GM11168 (cell line): Measurements from ENCODE around the gene TEX52.

ENCODE experiments used
- in situ Hi-C: fragments of 300-500 bp; cut with MboI; formaldehyde crosslinking; loops from one replicate; pipeline ENCODE4 v1.12.0; 2022; ENCODE audit warnings: low sequenced_read_pairs; ENCODE audit not compliant: unreplicated experiment

Gene TEX52

DNA sequence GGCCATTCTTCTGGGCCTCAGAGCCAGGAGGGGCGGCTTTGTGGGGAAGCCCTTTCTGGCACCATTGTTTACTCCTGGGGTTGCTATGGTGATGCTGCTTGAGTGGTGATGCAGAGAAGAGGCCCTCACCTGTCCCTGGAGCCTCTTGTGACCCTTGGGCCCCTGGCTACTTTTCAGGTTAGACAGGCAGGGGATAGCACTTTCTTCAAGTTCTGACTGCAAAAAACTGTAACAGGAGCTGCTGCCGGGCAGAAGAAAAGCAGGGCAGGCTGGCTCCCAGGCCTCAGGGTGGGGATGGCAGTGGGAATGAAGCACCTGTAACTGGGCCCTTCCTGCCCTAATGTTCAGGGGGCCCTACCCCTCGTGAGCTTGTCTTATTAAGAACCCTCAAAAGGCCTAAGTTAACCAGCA is at the start of gene TEX52:
TSS of gene TEX52 (minus strand) at position 19 of the 411 bp plus-strand sequence. CDS start at position 6, 13 bp downstream.
- in situ Hi-C loops = no loop called here

DNA sequence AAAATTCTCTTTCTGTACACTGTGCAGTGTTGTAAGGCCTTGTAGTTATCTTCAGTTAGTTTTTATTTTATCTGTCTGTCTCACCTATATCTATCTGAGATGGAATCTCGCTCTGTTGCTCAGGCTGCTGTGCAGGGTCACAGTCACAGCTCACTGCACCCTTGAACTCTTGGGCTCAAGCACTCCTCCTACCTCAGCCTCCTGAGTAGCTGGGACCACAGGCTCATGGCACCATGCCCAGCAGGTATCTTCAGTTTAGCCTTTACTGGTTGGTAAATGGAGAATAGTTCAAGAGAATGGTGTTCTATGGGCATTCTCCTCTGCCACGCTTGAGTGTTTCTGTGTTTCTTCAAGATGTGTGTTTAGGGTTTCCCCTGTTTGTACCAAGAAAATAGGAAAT is 47.4 kb upstream of the TEX52 start:
- in situ Hi-C loops = no loop called here

DNA sequence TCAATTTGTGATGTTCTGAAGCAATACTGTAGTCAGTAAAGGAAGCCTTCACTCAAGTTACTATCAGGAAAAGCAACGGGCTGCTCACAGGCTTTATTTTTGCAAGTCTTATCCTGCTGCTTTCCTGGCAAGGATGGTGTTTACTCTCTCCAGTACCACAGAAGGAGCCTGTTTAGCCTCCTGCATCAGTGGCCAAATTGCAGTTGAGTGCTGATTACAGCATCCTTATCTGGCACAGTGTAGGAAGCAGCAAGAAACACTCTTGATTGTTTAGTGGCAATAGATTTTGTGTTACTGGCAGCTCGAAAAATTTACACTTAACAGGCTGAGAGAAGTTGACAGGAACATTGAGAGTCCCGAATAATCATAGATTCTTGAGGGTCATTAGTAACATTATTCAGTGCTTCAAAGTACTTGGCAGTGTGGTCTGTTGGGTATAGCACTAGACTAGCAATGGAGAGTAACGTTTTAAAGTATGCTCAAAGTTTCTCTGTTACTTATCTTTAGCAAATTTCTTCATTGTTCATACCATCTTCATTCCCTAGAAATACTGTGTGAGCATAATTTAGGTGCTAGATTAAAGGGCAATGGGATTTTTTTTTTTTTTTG is 45.5 kb upstream of the TEX52 start:
- in situ Hi-C loops = no loop called here

DNA sequence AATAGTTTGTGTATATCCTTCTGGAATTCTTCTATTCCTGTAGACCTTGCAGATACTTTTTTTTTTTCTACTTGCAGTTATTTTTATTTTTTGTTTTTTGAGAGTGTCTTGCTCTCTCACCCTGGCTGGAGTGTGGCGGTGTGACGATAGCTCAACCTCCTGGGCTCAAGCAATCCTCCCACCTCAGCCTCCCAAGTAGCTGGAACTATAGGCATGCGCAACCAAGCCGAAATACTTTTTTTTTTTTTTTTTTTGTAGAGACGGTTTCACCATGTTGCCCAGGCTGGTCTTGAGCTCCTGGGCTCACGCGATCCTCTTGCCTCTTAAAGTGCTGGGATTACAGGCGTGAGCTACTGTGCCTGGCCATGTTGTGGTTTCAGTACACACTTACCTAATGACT is 43.8 kb upstream of the TEX52 start:
- in situ Hi-C loops = no loop called here

DNA sequence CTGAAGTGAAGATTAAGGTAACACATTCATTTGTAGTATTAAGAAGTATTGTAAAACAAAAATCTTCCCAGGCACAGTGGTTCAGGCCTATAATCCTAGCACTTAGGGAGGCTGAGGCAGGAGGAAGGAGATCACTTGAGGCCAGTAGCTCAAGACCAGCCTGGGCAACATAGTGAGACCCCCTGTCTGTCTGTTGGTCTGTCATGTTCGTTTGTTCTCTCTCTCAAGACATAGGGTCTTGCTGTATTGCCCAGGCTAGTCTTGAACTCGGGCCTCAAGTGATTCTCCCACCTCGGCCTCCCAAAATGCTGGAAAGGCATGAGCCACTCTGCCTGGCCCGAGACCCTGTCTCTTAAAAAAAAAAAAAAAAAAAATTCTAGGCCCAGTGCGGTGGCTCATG is 40.6 kb upstream of the TEX52 start:
- in situ Hi-C loops = no loop called here

DNA sequence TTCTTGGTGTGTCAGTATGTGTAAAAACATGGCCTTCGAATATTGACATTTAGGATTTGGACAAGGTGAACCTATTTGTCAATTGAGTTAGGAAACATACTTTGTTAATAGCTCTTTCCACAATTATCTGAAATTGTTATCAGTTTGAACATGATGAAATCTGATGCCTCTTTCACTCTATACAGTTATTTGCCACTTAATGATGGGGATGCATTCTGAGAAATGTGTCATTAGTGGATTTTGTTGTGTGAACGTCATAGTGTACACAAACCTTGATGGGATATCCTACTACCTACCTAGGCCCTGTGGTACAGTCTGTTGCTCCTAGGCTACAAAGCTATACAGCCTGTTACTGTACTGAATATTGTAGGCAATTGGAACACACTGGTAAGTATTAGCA is 38.7 kb upstream of the TEX52 start:
- in situ Hi-C loops = no loop called here

DNA sequence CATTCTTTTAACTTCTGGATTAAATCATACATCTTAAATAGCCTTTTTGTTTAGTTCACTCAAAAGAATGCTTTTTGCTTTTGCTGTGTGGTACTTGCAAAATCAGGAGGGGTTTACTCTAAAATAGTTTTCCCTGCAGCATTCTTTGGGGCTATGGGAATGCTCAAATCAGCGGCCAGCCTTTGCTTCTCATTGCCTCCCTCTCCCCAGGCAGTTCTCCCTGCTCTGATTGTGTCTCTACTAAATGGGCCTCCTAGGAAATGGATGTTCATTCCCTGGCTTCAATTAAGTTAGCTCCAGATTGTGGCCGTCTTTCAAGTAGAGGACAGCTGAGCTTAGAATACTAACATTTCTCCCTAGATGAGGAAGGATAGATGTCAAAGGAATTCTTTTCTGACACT is 38.2 kb upstream of the TEX52 start:
- in situ Hi-C loops = no loop called here

DNA sequence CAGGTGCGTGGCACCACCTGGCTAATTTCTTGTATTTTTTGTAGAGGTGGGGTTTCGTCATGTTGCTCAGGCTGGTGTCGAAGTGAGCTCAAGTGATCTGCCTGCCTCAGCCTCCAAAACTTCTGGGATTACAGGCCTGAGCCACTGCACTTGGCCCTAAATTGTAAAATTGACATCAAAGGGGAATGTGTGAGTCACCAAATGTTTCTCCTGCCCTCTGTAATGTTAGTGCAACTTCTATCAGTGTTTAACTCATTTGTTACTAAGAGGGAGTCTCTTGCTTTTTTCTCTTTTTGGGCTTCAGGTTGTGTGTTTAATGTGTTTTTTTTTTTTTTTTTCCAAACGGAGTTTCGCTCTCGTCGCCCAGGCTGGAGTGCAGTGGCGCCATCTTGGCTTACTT is 36.2 kb upstream of the TEX52 start:
- in situ Hi-C loops = no loop called here

DNA sequence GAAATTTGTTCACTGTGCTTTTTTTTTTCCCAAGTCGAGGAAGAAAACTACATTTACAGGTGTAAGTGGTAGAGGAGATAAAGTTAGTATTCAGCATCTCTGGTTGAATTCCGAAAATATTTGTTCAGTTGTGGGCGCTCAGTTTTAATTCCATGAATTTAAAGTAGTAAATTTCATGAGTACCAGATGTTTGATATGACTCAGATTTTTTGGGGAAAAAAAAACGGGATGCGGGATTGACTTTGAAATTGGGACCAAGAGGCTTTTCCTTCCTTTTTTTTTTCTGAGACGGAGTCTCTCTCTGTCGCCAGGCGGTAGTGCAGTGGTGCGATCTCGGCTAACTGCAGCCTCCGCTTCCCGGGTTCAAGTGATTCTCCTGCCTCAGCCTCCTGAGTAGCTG is 35.4 kb upstream of the TEX52 start:
- in situ Hi-C loops = no loop called here

DNA sequence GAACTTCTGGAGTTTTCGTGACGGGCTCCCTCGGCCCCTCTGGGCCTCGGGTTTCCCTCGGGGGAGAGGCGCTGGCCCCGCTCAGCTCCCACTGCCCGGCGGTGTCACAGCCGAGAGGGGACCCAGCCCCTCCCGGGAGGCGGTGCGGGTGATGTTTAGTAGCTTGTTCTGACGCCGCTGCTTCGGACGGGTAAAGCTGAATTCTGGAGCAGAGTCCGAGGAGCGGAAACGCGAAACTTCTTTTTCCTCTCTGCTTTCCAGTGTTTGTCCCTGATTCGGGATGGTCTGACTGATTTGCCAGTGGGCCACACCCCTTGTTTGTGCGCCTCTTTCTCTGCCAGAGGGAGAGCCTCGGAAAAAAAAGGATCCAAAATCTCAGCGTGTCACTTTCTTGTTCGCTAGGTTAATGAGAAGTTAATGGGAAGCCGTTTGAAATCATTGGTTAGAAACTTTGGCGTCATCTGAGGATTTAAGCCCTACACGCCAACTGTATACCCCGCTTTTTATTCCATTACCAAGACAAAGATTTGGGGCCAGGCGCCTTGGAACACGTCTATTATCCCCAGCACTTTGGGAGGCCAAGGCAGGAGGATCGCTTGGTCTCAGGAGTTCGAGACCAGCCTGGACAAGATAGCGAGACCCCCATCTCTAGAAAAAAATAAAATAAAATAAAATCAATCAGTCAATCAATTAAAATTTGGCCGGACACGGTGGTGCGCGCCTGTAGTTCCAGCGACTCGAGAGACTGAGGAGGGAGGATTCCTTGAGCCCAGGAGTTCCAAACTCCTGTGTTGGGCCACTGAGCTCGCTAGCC is 34.6 kb upstream of the TEX52 start:
- in situ Hi-C loops = no loop called here

DNA sequence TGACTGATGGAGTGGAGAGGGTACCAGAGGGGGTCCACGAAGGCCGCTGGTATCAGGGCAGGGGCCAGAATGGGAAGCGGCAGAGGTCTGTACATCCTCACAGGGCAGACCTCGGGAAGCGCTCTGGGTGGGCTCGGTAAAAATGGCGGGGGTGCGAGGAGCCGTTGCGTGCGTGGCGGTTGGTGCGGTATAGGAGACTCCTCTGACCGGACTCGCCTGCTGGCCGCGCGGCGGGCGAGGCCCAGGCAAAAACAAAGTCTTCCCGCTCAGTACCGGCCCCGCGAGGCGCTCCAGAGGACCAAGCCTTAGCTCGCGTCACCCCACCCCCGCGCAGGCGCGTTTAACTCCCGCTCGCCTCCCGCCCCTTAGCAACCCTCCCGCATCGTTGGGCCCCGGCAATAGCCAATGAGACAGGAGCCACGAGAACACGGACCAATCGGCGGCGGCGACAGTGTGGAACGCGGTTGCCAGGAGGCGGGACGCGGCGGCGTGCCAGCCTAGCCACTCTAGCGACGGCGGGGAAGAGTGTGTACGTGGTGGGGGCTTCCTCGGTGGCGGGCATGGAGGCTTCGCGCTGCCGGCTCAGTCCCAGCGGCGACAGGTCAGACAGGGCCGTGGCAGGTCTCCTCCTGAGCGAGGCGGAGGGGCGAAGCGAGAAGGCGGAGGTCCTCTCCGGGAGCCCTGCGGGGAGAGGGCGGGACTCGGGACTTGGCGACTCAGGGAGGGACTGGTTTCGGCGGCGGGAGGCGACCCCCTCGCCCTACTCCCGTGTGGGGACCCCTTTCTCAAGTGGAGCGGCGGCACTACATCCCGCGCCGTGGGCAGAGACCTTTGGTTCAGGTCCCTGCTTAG is 33.8 kb upstream of the TEX52 start, which contains the start of gene TULP3:
TSS of gene TULP3 (plus strand) at position 504 of the 852 bp plus-strand sequence. CDS start at position 561, 57 bp downstream.
- in situ Hi-C loops = no loop called here

DNA sequence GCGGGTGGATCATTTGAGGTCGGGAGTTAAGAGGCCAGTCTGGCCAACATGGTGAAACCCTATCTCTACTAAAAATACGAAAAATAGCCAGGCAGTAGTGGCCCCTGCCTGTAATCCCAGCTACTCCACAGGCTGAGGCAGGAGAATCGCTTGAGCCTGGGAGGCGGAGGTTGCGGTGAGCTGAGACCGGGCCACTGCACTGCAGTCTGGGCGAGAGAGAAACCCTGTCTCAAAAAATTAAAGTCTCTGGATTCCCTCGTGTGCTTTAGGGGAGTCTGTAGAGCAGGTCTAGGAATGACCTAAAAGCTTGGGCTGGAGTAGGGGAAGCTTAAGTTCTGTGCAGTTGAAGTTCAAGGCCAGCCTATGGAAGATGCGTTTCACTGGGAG is 33.2 kb upstream of the TEX52 start:
- in situ Hi-C loops = no loop called here

DNA sequence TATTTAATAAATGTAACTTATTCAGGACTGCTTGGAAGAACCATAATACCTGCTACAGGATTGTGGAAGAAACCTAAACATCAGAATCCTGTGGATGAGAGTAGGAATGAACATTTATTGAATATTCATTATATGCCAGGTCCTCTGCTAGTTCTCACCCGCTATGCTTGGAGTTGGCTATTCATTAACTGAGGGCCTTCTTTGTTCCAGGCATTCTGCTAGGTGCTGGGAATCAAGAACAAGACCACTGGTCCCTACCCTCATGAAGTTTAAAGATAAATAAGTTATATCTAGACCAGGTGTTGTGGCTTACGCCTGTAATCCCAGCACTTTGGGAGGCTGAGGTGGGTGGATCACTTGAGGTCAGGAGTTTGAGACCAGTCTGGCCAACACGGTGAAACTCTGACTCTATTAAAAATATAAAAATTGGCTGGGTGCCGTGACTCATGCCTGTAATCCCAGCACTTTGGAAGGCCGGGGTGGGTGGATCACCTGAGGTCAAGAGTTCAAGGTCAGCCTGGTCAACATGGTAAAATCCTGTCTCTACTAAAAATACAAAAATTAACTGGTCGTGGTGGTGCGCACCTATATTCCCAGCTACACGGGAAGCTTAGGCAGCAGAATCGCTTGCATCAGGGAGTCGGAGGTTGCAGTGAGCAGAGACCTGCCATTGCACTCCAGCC is 30.1 kb upstream of the TEX52 start:
- in situ Hi-C loops = loop anchor here (10.0 kb wide), 1 partner anchor 148 kb away; no protein-coding TSS in a partner anchor

DNA sequence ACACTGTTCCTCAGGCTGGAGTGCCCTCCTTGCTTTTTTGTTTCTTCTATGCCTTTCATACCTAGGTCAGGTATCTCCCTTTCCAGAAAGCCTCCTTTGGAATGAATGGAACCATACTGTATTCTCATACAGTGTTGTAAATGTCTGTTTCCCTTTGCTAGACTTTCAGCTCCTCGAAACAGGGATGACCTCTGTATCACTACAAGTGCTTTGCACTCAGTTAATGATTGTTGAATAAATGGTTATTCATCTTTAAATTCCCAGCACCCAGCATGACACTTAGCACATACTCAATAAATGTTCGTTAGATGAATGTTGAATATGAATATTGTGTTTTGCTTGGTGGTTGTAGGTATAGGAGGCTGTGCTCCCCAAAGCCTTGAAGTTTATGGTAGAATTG is 28.0 kb upstream of the TEX52 start:
- in situ Hi-C loops = loop anchor here (10.0 kb wide), 1 partner anchor 150 kb away; no protein-coding TSS in a partner anchor

DNA sequence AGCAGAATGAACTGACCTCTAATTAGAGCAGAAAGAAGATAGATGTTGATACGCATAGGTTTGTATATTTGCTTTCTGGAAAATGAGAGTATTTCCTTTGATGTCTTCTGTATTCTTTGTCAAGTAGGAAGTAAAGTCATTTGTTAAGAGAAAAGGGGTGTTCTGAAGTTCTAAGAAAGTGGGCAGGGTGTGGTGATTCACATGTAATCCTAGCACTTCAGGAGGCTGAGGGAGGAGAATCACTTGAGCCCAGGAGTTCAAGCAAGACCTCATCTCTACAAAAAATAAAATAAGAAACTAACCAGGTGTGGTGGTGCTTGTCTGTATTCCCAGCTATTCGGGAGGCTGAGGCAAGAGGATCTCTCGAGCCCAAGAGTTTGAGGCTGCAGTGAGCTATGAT is 23.0 kb upstream of the TEX52 start:
- in situ Hi-C loops = loop anchor here (10.0 kb wide), 1 partner anchor 155 kb away; no protein-coding TSS in a partner anchor

DNA sequence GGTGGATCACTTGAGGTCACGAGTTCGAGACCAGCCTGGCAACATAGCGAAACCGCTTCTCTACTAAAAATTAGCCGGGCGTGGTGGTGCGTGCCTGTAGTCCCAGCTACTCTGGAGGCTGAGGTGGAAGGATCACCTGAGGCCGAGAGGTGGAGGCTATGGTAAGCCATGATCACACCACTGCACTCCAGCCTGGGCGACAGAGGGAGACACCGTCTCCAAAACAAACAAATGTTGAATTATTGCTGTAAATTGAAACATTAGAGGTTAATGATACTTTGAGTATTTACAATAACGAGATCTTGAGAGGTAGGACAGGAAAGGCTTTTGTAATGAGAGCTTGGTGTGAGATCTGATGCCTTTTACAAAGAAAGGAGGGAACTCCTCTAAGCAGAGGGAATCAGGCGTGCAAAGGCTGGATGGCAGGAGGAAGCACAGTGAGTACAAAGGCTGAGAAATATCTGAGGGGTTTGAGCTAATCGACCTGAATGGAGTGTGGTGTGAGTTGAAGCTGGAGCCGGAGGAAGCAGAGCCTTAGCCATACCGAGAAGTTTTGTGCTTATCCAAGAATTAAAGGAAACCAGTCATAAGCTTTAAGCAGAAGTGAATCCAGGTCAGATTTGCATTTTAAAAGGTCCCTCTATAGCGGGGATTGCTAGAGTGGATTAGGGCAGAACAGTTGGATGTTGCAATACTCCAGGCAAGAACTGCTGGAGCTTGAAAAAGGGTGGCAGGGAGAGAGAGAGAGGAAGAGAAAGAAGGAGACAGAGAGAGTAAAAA is 21.3 kb upstream of the TEX52 start:
- in situ Hi-C loops = no loop called here

DNA sequence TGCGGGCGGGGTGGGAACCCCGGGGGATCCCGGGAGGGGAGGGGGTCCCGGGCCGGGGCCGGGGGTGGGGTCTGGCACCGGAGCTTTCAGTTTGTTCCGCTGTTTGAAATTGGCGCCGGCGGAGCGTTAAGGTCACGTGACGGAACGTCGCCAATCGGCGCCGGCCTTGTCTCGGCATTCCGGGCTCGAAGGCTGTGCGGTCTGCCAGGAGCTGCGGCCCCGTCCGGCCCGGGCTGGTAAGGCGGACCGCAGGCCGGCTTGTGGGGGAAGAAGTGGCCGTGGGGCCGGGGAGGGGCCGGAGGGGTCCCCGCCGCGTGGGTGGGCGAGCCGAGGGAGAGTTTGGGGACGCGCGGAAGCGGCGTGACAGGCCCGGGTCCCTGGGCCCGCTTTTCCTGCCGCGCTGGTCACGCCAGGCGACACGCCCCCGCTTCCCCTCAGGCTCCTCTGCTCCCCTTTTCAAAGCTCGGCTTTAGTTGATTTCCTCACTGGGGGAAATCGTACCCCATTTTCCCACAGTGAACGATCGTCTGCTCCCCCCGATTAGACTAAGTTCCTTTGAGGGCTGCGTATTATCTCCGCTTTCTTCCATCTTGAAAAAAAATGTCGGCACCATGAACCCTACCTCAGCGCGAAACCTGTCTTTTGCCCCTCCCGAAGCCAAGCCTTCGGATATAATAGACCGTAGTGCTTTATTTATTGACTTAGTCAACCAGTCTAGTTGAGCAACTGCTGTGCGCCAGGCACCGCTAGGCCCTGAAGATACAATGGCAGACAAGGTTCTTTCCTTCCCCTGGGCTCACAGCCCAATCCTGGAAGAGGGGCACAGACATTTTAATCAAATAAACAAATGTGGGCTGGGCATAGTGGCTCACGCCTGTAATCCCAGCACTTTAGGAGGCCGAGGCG is 20.5 kb upstream of the TEX52 start, which contains the start of the genes FOXM1 and RHNO1:
TSS of gene FOXM1 (minus strand) at position 128 of the 906 bp plus-strand sequence. CDS start 2,696 bp downstream, outside the sequence.
TSS of gene RHNO1 (plus strand) at position 177 of the 906 bp plus-strand sequence. CDS start 8,144 bp downstream, outside the sequence.
- in situ Hi-C loops = no loop called here

DNA sequence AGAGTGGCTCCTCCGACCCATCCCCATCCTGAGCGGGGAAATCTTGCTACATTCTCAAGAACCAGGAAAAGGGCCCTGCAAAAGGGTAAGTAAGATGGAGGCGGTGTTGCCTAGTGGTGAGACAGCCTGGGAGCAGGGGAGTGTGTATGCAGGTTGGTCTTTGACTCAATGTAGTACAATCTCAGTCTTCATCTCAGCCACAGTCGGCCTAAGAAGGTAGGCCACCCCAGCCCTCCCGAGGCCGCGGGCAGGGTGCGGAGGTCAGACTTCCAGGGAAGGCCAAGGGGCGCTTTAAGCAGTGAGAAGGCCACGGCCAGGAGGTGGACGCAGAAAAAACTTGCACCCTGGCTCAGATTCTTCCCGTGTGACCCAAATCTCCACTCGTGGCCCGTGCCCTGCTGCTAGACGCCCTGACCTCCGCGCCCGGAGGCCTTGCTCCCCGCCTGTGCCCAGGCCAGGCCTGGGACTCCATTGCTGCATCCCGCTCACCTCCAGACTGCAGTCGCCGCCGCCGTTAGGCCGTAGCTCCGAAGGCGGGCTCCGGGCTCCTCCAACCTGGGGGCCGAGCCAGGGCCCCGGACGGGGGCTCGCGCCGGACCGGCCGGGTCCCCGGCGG is 19.7 kb upstream of the TEX52 start:
- in situ Hi-C loops = no loop called here
